Endothelial cell of umbilical vein (primary cell): Measurements from ENCODE around the gene PRDM11. TPM values are rescaled to one million over a fixed set of nuclear protein-coding genes. Genes with fewer than 3 reads are reported as not detected.

Source experiments
- BruUV-seq: library from RNA; stranded (reverse); fragments of 400-500 nt; replicated peaks from 2 replicates; lab custom pipeline; 2021; lab: Mats Ljungman, UMichigan
- CTCF ChIA-PET: fragments of 300-600, 350-600 bp; sonication (Branson Sonifier 250); formaldehyde crosslinking; loops from one replicate; lab custom pipeline; 2021; ENCODE audit warnings: antibody characterized with exemption, inconsistent platforms; lab: Charles Lee
- POLR2A ChIA-PET: fragments of 300-600, 350-600 bp; sonication (Branson Sonifier 250); formaldehyde crosslinking; loops from one replicate; lab custom pipeline; 2021; ENCODE audit warnings: antibody characterized with exemption, inconsistent platforms; lab: Charles Lee
- DNase-seq: peaks from one replicate; pipeline ENCODE4 v3.0.0-alpha.2; 2011; ENCODE audit warnings: low read depth, low spot score
- FAIRE-seq: peaks from 2 replicates; lab custom pipeline; 2011; peaks lifted over from hg19 to GRCh38; lab: Jason Lieb, UNC
- H2AFZ ChIP-seq: 2 replicates; pipeline ENCODE4 v1.6.0; 2012; ENCODE audit warnings: low read depth, low read length, control low read depth, inconsistent platforms
- H3K27ac ChIP-seq: 2 replicates; pipeline ENCODE4 v1.5.1; 2011; ENCODE audit warnings: low read depth, mild to moderate bottlenecking, control low read depth, low read length, moderate library complexity; ENCODE audit not compliant: insufficient read depth
- H3K27me3 ChIP-seq, 2 experiments: 2 replicates each; pipeline versions ENCODE4 v1.6.0 to v1.6.1; 2011; ENCODE audit warnings: low read length in 2 of 2, mixed read lengths in 1 of 2; ENCODE audit not compliant: control insufficient read depth in 2 of 2, insufficient read depth in 2 of 2
- H3K36me3 ChIP-seq, 2 experiments: 2 replicates in 1 of 2; 3 replicates in 1 of 2; pipeline ENCODE4 v1.5.1; 2011; ENCODE audit warnings: low read length in 2 of 2, mild to moderate bottlenecking in 1 of 2, moderate library complexity in 1 of 2; ENCODE audit not compliant: control insufficient read depth in 2 of 2, insufficient read depth in 2 of 2; ENCODE audit errors: extremely low read depth in 1 of 2
- H3K4me1 ChIP-seq: 3 replicates; pipeline ENCODE4 v1.5.1; 2011; ENCODE audit warnings: mild to moderate bottlenecking, low read length; ENCODE audit not compliant: control insufficient read depth, insufficient read depth; ENCODE audit errors: extremely low read depth
- H3K4me2 ChIP-seq: 2 replicates; pipeline ENCODE4 v1.6.1; 2011; ENCODE audit warnings: low read length, control low read depth, mixed read lengths; ENCODE audit not compliant: insufficient read depth
- H3K4me3 ChIP-seq, 3 experiments: fragments of 200-600 bp in 1 of 3; sonication (generic), shearing (Covaris generic) in 1 of 3; replicated peaks in 1 of 3; 2 replicates each; pipeline ENCODE4 v1.5.1; 2011 to 2016; ENCODE audit warnings: control low read depth in 3 of 3, low read length in 3 of 3, mild to moderate bottlenecking in 2 of 3, inconsistent platforms in 1 of 3, low read depth in 1 of 3, moderate library complexity in 1 of 3; ENCODE audit not compliant: insufficient read depth in 1 of 3
- H3K79me2 ChIP-seq: 2 replicates; pipeline ENCODE4 v1.6.0; 2012; ENCODE audit warnings: low read length, inconsistent platforms; ENCODE audit not compliant: control insufficient read depth, insufficient read depth
- H3K9ac ChIP-seq: replicated peaks from 2 replicates; pipeline ENCODE3; 2011; ENCODE audit warnings: low read length, control low read depth; ENCODE audit not compliant: insufficient read depth; ENCODE audit errors: extremely low read depth
- H3K9me1 ChIP-seq: replicated peaks from 3 replicates; pipeline ENCODE4 v1.6.0; 2011; ENCODE audit warnings: mild to moderate bottlenecking, low read length; ENCODE audit not compliant: control insufficient read depth, insufficient read depth; ENCODE audit errors: extremely low read depth
- H3K9me3 ChIP-seq: replicated peaks from 2 replicates; pipeline ENCODE4 v1.5.1; 2012; ENCODE audit warnings: low read length, inconsistent platforms; ENCODE audit not compliant: control insufficient read depth, insufficient read depth
- H4K20me1 ChIP-seq: replicated peaks from 2 replicates; pipeline ENCODE3; 2011; ENCODE audit warnings: mild to moderate bottlenecking, low read length; ENCODE audit not compliant: control insufficient read depth, insufficient read depth; ENCODE audit errors: extremely low read depth
- CTCF ChIP-seq, 2 donors: IDR thresholded peaks; 1 replicate in 1 of 2; 2 replicates in 1 of 2; pipeline ENCODE4 v1.5.1; 2011; ENCODE audit warnings: low read length in 2 of 2, mild to moderate bottlenecking in 2 of 2, moderate library complexity in 2 of 2, control low read depth in 1 of 2, inconsistent platforms in 1 of 2, low read depth in 1 of 2; ENCODE audit not compliant: insufficient read depth in 1 of 2; ENCODE audit errors: extremely low read depth in 1 of 2
- EZH2 ChIP-seq: IDR thresholded peaks from 2 replicates; pipeline ENCODE4 v1.6.1; 2012; ENCODE audit warnings: borderline replicate concordance, low read depth, mild to moderate bottlenecking, moderate library complexity, low read length, inconsistent platforms; ENCODE audit not compliant: severe bottlenecking
- GATA2 ChIP-seq: IDR thresholded peaks from 2 replicates; pipeline ENCODE4 v1.7.0; 2011; ENCODE audit warnings: low read depth, mild to moderate bottlenecking, moderate library complexity, mixed read lengths, low read length; ENCODE audit not compliant: insufficient read length, insufficient read depth
- JUN ChIP-seq: IDR thresholded peaks from 2 replicates; pipeline ENCODE4 v1.6.1; 2011; ENCODE audit warnings: borderline replicate concordance, low read depth; ENCODE audit not compliant: insufficient read length, insufficient read depth
- MAX ChIP-seq: IDR thresholded peaks from 2 replicates; pipeline ENCODE4 v1.6.1; 2011; ENCODE audit not compliant: insufficient read depth, insufficient read length
- MYC ChIP-seq: IDR thresholded peaks from one replicate; pipeline ENCODE4 v1.6.1; 2011; ENCODE audit warnings: mild to moderate bottlenecking, low read depth, low read length
- POLR2A ChIP-seq: IDR thresholded peaks from 2 replicates; pipeline ENCODE4 v1.6.1; 2012; ENCODE audit warnings: low read depth, mild to moderate bottlenecking, control low read depth, low read length
- POLR2AphosphoS5 ChIP-seq: IDR thresholded peaks from 2 replicates; pipeline ENCODE4 v1.6.1; 2012; ENCODE audit warnings: low read depth, mild to moderate bottlenecking, control low read depth, low read length, moderate library complexity; ENCODE audit not compliant: insufficient read depth
- dilution Hi-C: fragments of 300-500 bp; cut with MboI; formaldehyde crosslinking; loops from one replicate; pipeline ENCODE4 v1.15.0; 2019; ENCODE audit warnings: low sequenced_read_pairs; ENCODE audit not compliant: extremely low pct_ligation_motif_present
- intact Hi-C: fragments of 100-400 bp; cut with micrococcal nuclease; formaldehyde crosslinking; loops from one replicate; pipeline ENCODE4 v1.10.0; 2022
- polyA plus RNA-seq, 4 experiments: library from polyadenylated mRNA; depleted of rRNA in 3 of 4; stranded (reverse) in 3 of 4; unstranded in 1 of 4; fragments of >200 nt; gene quantifications; 2 replicates each; pipeline versions ENCODE4 v1.2.1 to v1.2.3, GENCODE V29; 2011 to 2012; ENCODE audit warnings: missing spikeins in 1 of 4
- total RNA-seq: library from RNA; stranded (reverse); gene quantifications from 2 replicates; pipeline ENCODE4 v1.2.3, GENCODE V29; 2021

The PRDM11 gene
- total and polyA plus RNA-seq, 2 donors (not counting 3 experiments of a cell fraction or from before 2014, with no cell fraction given): 6.9 to 14.1 TPM

GRCh38 chr11:45225277-45225676 lies 78.8 kb downstream of the PRDM11 start:
- intact Hi-C loops: no loop called here
- no TSS peak for BruUV-seq

More at GRCh38 chr11:45225277-45225676, 78.8 kb downstream of the PRDM11 start:
- Histone ChIP-seq H3K36me3 (peaks cover 0 to 6% of the 10 kb centered on the region in 2 experiments), H3K9ac (no peak overlapping the region), H3K4me3 (no peak overlapping the region), H2AFZ (no peak overlapping the region), H3K27me3 (no peaks in the 10 kb centered on the region), H4K20me1 (no peaks in the 10 kb centered on the region), H3K27ac (no peak overlapping the region), H3K4me1 (no peaks in the 10 kb centered on the region), H3K9me3 (no peaks in the 10 kb centered on the region), H3K9me1 (no peaks in the 10 kb centered on the region), H3K79me2 (no peaks in the 10 kb centered on the region), H3K4me2 (no peak overlapping the region)
- no peak for DNase-seq
- no peak for FAIRE-seq
- ChIA-PET CTCF (interaction anchor here (1.2 kb wide), 1 partner anchor 9 kb away, joined by 3 read pairs; no protein-coding TSS in a partner anchor), POLR2A (no interaction called here)
- dilution Hi-C loops: no loop called here
- TF ChIP-seq POLR2AphosphoS5: no peak
- TF ChIP-seq MAX: no peak
- TF ChIP-seq CTCF (IDR thresholded peaks at IDR 0.05; ENCODE audit: extremely low read depth in 1 of 2, insufficient read depth in 1 of 2, low read depth in 1 of 2, low read length in 2 of 2): no peak
- no peak for TF ChIP-seq EZH2
- no peak for TF ChIP-seq JUN
- no peak for TF ChIP-seq GATA2
- no peak for TF ChIP-seq MYC
- TF ChIP-seq POLR2A: no peak
